Breast epithelium (tissue), 4 donors: ENCODE results near the gene SRSF4. TPM values are rescaled to one million over a fixed set of nuclear protein-coding genes. Genes with fewer than 3 reads are reported as not detected.
"Not testable (repeated sequence)": the region's sequence is repeated elsewhere in the genome, so short reads cannot be mapped to it uniquely, and the experiment has no call there.

Experiments used
- DNase-seq, 2 donors: peaks; one replicate each; pipeline ENCODE4 v3.0.0-alpha.2; 2019; ENCODE audit warnings: low spot score in 2 of 2
- H3K27ac ChIP-seq, 2 donors: fragments of 200-600 bp; sonication (generic) in 1 of 2; one replicate each; pipeline ENCODE4 v1.5.1; 2016 to 2019; ENCODE audit warnings: mild to moderate bottlenecking in 1 of 2
- H3K27me3 ChIP-seq, 2 donors: fragments of 200-600 bp; sonication (generic) in 1 of 2; one replicate each; pipeline versions ENCODE4 v1.5.1 to v1.6.0; 2017 to 2019; ENCODE audit warnings: control low read depth in 1 of 2, mild to moderate bottlenecking in 1 of 2
- H3K36me3 ChIP-seq: fragments of 200-600 bp; one replicate; pipeline ENCODE4 v1.5.1; 2019
- H3K4me1 ChIP-seq, 2 donors: fragments of 200-600 bp; sonication (generic); one replicate each; pipeline ENCODE4 v1.5.1; 2016 to 2019; ENCODE audit warnings: control low read depth in 1 of 2
- H3K4me3 ChIP-seq, 3 donors: fragments of 200-600 bp; sonication (generic); 1 replicate in 2 of 3; 2 replicates in 1 of 3; pipeline ENCODE4 v1.5.1; 2016 to 2019; ENCODE audit warnings: mild to moderate bottlenecking in 3 of 3, moderate library complexity in 2 of 3
- H3K9me3 ChIP-seq, 2 donors: fragments of 200-600 bp; sonication (generic) in 1 of 2; one replicate each; pipeline ENCODE4 v1.5.1; 2016 to 2019; ENCODE audit warnings: control low read depth in 1 of 2
- POLR2A ChIP-seq: fragments of 450-650 bp; IDR thresholded peaks from one replicate; pipeline ENCODE4 v1.6.1; 2016; ENCODE audit warnings: antibody characterized with exemption, mild to moderate bottlenecking, moderate library complexity
- POLR2AphosphoS5 ChIP-seq, 3 donors: sonication (generic); formaldehyde crosslinking; IDR thresholded peaks; one replicate each; pipeline ENCODE4 v1.6.1; 2017; ENCODE audit warnings: antibody characterized with exemption in 3 of 3
- intact Hi-C: fragments of 100-400 bp; cut with DNase I; formaldehyde crosslinking; loops from one replicate; pipeline ENCODE4 v1.15.1; 2023; ENCODE audit warnings: low total_unique reads
- total RNA-seq, 3 donors: library from RNA; depleted of rRNA; stranded (reverse); fragments of >200 nt; gene quantifications; one replicate each; pipeline ENCODE4 v1.1.0, GENCODE V29; 2016
- TF ChIP-seq, protein P1 (sequence below), 3 donors: fragments of 450-650 bp; IDR thresholded peaks; one replicate each; pipeline ENCODE4 v1.5.1; 2016 to 2017; ENCODE audit warnings: antibody characterized with exemption in 3 of 3, mild to moderate bottlenecking in 3 of 3, moderate library complexity in 3 of 3

Gene SRSF4
- total RNA-seq, 3 donors from 2014 or later: 79.7 to 86.2 (median 85.2) TPM

GRCh38 chr1:29224356-29224837, 42.7 kb upstream of the SRSF4 start:
- intact Hi-C loops: no loop called here
- TF ChIP-seq, protein P1, sequence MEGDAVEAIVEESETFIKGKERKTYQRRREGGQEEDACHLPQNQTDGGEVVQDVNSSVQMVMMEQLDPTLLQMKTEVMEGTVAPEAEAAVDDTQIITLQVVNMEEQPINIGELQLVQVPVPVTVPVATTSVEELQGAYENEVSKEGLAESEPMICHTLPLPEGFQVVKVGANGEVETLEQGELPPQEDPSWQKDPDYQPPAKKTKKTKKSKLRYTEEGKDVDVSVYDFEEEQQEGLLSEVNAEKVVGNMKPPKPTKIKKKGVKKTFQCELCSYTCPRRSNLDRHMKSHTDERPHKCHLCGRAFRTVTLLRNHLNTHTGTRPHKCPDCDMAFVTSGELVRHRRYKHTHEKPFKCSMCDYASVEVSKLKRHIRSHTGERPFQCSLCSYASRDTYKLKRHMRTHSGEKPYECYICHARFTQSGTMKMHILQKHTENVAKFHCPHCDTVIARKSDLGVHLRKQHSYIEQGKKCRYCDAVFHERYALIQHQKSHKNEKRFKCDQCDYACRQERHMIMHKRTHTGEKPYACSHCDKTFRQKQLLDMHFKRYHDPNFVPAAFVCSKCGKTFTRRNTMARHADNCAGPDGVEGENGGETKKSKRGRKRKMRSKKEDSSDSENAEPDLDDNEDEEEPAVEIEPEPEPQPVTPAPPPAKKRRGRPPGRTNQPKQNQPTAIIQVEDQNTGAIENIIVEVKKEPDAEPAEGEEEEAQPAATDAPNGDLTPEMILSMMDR (IDR thresholded peaks at IDR 0.05): no peak
- TF ChIP-seq POLR2AphosphoS5 (IDR thresholded peaks at IDR 0.05): no peak
- TF ChIP-seq POLR2A: no peak
- no peaks in the 10 kb centered on the region for H3K27me3 ChIP-seq
- H3K9me3 ChIP-seq: no peaks in the 10 kb centered on the region
- H3K36me3 ChIP-seq: no peaks in the 10 kb centered on the region
- H3K4me3 ChIP-seq: no peak overlapping the region
- H3K4me1 ChIP-seq: no peaks in the 10 kb centered on the region
- no peak overlapping the region for H3K27ac ChIP-seq
- DNase-seq: no peak

- Histone ChIP-seq H3K9me3 (no peaks in the 10 kb centered on the region), H3K36me3 (no peaks in the 10 kb centered on the region), H3K27me3 (no peaks in the 10 kb centered on the region), H3K27ac (no peak overlapping the region), H3K4me1 (no peaks in the 10 kb centered on the region), H3K4me3 (no peak overlapping the region)
- intact Hi-C loops: no loop called here
- TF ChIP-seq, protein P1 (IDR thresholded peaks at IDR 0.05): no peak
- TF ChIP-seq POLR2AphosphoS5 (IDR thresholded peaks at IDR 0.05) (no peak), POLR2A (no peak)
- DNase-seq: no peak
Observed at GRCh38 chr1:29223521-29223920, 41.8 kb upstream of the SRSF4 start.

DNA sequence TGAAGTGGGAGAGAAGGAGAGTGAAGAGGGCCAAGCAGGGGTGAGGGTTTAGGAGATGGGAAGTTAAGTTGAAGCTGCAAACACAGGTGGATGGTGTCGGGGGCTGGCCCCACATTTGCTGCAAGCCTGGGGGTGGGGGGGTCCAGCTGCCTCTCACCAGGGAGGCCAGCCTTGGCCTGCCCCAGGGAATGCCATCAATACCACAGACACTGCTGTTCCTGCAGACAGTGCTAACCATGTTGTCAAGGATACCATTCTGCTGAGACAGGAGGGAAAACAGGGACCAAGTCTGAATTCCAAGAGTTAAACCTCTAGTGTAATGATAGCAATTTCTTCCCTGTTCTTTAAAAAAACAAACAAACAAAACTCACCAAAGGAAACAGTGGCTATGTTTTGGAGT, 41.0 kb upstream of the SRSF4 start:
- intact Hi-C loops: no loop called here
- no peak for DNase-seq

GRCh38 chr1:29222260-29222659, 40.6 kb upstream of the SRSF4 start:
- not testable (repeated sequence) for H3K36me3 ChIP-seq

More for the DNA sequence above, 41.0 kb upstream of the SRSF4 start:
- Histone ChIP-seq H3K27ac (no peak overlapping the region), H3K36me3 (no peaks in the 10 kb centered on the region), H3K4me3 (no peak overlapping the region), H3K4me1 (no peaks in the 10 kb centered on the region), H3K9me3 (no peaks in the 10 kb centered on the region), H3K27me3 (no peaks in the 10 kb centered on the region)
- TF ChIP-seq, protein P1 (IDR thresholded peaks at IDR 0.05): no peak
- TF ChIP-seq POLR2AphosphoS5 (IDR thresholded peaks at IDR 0.05) (no peak), POLR2A (no peak)

DNA sequence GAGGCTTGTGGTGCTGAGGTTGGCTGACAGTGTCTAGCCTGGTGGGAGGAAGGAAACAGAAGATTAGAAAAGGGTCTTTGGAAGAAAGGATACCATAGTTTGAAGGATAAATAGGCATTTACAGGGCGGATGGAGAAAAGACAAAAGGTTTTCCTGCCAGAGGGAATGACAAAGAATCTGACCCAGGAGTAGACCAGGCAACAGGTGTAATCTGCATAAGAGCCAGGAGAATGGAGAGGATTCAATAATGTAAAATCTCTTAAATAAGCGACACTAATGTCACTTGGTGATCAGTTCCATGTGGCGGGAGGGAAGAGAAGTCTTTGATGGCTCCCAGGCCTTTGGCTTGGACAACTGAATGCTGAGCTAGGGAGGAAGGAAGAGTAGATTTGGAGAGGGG, 39.6 kb upstream of the SRSF4 start:
- TF ChIP-seq POLR2AphosphoS5 (IDR thresholded peaks at IDR 0.05) (no peak), POLR2A (no peak)
- TF ChIP-seq, protein P1 (IDR thresholded peaks at IDR 0.05): no peak
- no peak for DNase-seq
- H3K27me3 ChIP-seq: no peaks in the 10 kb centered on the region
- H3K27ac ChIP-seq: no peak overlapping the region
- H3K36me3 ChIP-seq: no peaks in the 10 kb centered on the region
- H3K4me1 ChIP-seq: no peaks in the 10 kb centered on the region
- no peak overlapping the region for H3K4me3 ChIP-seq
- intact Hi-C loops: no loop called here
- no peaks in the 10 kb centered on the region for H3K9me3 ChIP-seq

More at GRCh38 chr1:29222260-29222659, 40.6 kb upstream of the SRSF4 start:
- H3K27ac ChIP-seq, DNase-seq, H3K4me1 ChIP-seq, H3K4me3 ChIP-seq, intact Hi-C loops, H3K9me3 ChIP-seq, H3K27me3 ChIP-seq: not testable (repeated sequence)

- TF ChIP-seq POLR2AphosphoS5 (IDR thresholded peaks at IDR 0.05) (no peak), POLR2A (no peak)
- TF ChIP-seq, protein P1 (IDR thresholded peaks at IDR 0.05): no peak
- H3K4me3 ChIP-seq: no peak overlapping the region
- no peak overlapping the region for H3K27ac ChIP-seq
- no peaks in the 10 kb centered on the region for H3K27me3 ChIP-seq
- DNase-seq: no peak
- intact Hi-C loops: no loop called here
- H3K36me3 ChIP-seq: no peaks in the 10 kb centered on the region
- no peaks in the 10 kb centered on the region for H3K9me3 ChIP-seq
- no peaks in the 10 kb centered on the region for H3K4me1 ChIP-seq
Observed at GRCh38 chr1:29218223-29218622, 36.5 kb upstream of the SRSF4 start.
